Measurements from ENCODE around the gene NXN.
A peak's percentile ranks its signal among the peaks of the same experiment; 100 is the strongest.
"Not testable (repeated sequence)": the region's sequence is repeated elsewhere in the genome, so short reads cannot be mapped to it uniquely, and the experiment has no call there.

Gene NXN

GRCh38 chr17:799261-799660 is 180.3 kb downstream of the NXN start:
- DNase-seq (ENCODE audit: low read depth), result no peak

- DNase-seq (ENCODE audit: low read depth), result no peak
Observed at GRCh38 chr17:798246-798645, 181.3 kb downstream of the NXN start.

- no peak for DNase-seq (ENCODE audit: low read depth)
Observed at GRCh38 chr17:797236-797840, 182.2 kb downstream of the NXN start.

- no peak for DNase-seq (ENCODE audit: low read depth)
Observed at GRCh38 chr17:796609-797008, 183.0 kb downstream of the NXN start.

- no peak for DNase-seq (ENCODE audit: low read depth)
Observed at GRCh38 chr17:795721-796120, 183.9 kb downstream of the NXN start.

GRCh38 chr17:795276-795675 is 184.3 kb downstream of the NXN start:
- no peak for DNase-seq (ENCODE audit: low read depth)

GRCh38 chr17:794876-795275 is 184.7 kb downstream of the NXN start:
- DNase-seq (ENCODE audit: low read depth), result peak; percentile 24

- DNase-seq (ENCODE audit: low read depth), result no peak
Observed at GRCh38 chr17:792277-792676, 187.3 kb downstream of the NXN start.

GRCh38 chr17:791829-792228 is 187.7 kb downstream of the NXN start:
- no peak for DNase-seq (ENCODE audit: low read depth)

- DNase-seq (ENCODE audit: low read depth), result not testable (repeated sequence)
Observed at GRCh38 chr17:790874-791247, 188.7 kb downstream of the NXN start.

GRCh38 chr17:789931-790873 is 189.4 kb downstream of the NXN start:
- DNase-seq (ENCODE audit: low read depth), result not testable (repeated sequence)

- no peak for DNase-seq (ENCODE audit: low read depth)
Observed at GRCh38 chr17:789160-789840, 190.3 kb downstream of the NXN start.

- no peak for DNase-seq (ENCODE audit: low read depth)
Observed at GRCh38 chr17:788551-788950, 191.0 kb downstream of the NXN start.

- no peak for DNase-seq (ENCODE audit: low read depth)
Observed at GRCh38 chr17:787641-788221, 191.8 kb downstream of the NXN start.

- DNase-seq (ENCODE audit: low read depth), result not testable (repeated sequence)
Observed at GRCh38 chr17:785901-786300, 193.7 kb downstream of the NXN start.

GRCh38 chr17:784143-784542 is 195.4 kb downstream of the NXN start:
- no peak for DNase-seq (ENCODE audit: low read depth)

GRCh38 chr17:781805-782731 is 197.5 kb downstream of the NXN start, which contains the start of the genes GLOD4 and MRM3:
TSS of gene GLOD4 (minus strand) at chr17:782280. CDS start at chr17:782255, 25 bp downstream.
TSS of gene MRM3 (plus strand) at chr17:782353. CDS start at chr17:782379, 26 bp downstream.
- DNase-seq (ENCODE audit: low read depth), result peak; percentile 96

- DNase-seq (ENCODE audit: low read depth), result no peak
Observed at GRCh38 chr17:778096-778495, 201.5 kb downstream of the NXN start.

- no peak for DNase-seq (ENCODE audit: low read depth)
Observed at GRCh38 chr17:774313-774584, 205.3 kb downstream of the NXN start.

GRCh38 chr17:773467-774312 is 205.9 kb downstream of the NXN start:
- DNase-seq (ENCODE audit: low read depth), result no peak

- DNase-seq (ENCODE audit: low read depth), result no peak
Observed at GRCh38 chr17:773016-773415, 206.6 kb downstream of the NXN start.

Data from stimulated activated CD8-positive, alpha-beta memory T cell treated with anti-CD3 and anti-CD28 coated beads, Interleukin-4, amount 100 ng/mL, for 24 hours (primary cell).